ENCODE measurements around the gene TBC1D22B.

Gene TBC1D22B

DNA sequence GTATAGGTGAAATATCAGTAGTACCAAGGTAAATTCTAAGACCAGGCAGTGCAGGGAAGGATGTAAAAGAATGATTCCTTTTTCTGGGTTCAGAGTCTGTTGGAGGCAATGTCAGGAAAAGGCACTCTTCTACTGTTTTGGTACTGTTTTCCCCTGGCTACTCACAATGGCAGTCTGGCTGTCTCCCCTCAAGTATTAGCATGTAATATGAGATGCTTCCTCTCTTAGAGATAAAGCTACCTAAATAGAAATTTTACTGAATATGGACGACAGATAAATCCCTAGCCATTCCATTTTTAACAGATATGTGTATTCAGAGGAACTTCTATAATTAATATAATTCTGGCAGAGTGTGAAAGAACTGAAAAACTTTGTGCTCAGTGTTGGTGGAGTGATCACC lies 99.7 kb downstream of the TBC1D22B start:
- DNase-seq = no peak

GRCh38 chr6:37357860-37358259 lies 100.3 kb downstream of the TBC1D22B start:
- DNase-seq = no peak

GRCh38 chr6:37359039-37359438 lies 101.5 kb downstream of the TBC1D22B start:
- DNase-seq = no peak

- no peak for DNase-seq
These were observed 104.7 kb downstream of the TBC1D22B start for GRCh38 chr6:37362101-37362828.

DNA sequence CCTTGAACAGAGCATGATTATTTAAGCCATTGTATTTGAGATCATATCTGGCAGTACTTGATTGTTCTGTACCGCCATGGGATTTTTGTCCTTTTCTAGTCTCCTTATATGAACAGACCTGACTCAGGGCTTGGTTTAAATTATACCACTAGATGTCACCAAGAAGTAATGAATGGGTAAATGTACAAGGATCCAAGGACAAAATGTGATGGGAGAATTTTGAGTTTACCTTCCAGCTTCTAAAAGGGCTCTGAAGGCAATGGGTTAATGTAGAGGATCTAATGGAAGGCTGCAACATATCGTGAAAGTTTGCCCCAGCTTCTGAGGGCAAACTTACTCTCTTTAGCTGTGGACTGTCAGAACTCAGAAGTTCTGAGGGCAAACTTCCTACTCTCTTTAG lies 108.2 kb downstream of the TBC1D22B start:
- no peak for DNase-seq

- no peak for DNase-seq
These were observed 109.3 kb downstream of the TBC1D22B start for GRCh38 chr6:37366910-37367309.

DNA sequence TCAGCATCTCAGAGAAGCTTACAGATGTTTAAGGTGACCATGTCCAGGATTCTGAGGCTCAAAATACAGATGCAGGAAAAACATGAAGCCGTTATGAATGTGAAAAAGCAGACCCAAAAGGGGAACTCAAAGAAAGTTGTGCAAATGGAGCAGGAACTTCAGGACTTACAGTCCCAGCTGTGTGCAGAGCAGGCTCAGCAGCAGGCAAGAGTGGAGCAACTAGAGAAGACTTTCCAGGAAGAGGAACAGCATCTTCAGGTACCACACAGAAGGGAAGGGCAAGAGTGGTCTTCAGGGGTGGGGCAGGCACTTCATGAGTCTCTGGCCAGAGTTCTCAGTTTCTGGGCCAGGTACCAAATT lies 111.4 kb downstream of the TBC1D22B start:
- no peak for DNase-seq

- no peak for DNase-seq
These were observed 112.0 kb downstream of the TBC1D22B start for GRCh38 chr6:37369321-37370201.

DNA sequence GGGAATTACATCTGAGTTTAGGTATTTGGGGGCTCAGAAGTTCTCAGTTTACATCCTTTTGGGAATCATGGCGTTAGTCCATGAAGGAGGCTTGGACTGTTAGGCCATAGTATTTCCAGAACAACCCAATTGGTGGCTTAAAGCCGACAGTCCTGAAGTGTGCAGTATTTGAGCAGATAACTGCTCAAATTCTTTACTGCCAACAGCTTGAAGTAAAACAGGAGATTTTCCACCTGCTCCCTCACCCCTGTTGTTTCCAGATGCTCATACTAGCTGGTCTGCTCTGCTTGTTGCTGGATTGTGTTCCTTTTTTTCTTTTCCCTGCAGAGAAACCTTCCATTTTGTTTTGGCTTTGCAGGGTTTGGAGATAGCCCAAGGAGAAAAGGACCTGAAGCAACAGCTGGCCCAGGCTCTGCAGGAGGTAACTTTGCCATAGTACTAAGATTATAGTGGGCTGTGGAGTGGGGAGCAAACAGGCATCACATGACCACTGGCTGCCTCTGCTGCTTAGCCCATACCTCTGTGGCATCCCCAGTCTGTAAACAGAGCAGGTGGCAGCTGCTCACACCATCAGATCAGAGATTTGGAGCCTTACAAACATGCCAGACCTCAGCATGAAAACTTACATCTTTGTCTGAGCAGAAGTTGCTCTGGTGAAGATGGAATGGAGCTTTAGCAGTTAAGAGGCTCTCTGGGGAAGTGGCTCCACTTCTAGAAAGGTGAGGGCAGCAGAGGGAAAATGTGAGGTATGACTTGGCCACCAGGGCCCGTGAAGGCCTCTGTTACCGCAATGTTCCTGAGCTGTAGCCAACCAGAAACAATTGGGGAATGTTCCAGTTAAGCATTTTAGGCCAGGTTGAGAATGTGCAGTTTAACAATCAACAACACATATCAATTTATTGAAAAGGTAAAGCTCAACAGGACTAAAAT lies 113.8 kb downstream of the TBC1D22B start:
- peak in 1 of 14 donors; percentile 7 for DNase-seq

GRCh38 chr6:37372116-37372515 lies 114.5 kb downstream of the TBC1D22B start:
- DNase-seq = no peak

DNA sequence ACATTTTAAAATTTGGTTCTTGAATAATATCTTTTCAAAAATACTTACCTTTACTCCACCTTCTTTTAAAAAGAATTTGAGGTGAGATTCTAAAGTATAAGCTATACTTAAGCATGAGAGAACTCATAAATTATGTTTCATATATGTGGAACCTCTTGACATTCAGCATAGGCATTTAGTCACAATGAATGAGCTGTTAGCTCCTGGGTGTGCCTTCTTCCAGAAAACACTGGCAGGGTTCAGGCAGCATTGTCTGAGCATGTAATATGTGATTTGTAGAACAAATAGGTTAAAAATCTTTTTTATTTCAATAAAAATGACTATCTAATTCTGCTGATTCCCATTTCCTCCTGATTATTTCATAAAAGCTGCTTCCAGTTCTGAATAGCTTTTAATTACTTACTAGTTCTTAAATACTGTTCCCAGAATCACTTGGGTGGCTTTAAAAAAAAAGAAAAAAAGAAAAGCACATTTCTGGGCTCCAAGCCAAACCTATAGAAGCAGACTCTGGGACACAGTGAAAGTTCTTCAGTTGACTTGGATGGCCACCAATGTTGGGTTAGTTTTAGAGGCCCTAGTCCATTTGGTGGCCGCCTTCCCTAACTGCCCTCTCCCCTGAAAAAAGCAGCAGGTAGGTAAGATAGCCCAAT lies 116.4 kb downstream of the TBC1D22B start:
- DNase-seq = no peak

DNA sequence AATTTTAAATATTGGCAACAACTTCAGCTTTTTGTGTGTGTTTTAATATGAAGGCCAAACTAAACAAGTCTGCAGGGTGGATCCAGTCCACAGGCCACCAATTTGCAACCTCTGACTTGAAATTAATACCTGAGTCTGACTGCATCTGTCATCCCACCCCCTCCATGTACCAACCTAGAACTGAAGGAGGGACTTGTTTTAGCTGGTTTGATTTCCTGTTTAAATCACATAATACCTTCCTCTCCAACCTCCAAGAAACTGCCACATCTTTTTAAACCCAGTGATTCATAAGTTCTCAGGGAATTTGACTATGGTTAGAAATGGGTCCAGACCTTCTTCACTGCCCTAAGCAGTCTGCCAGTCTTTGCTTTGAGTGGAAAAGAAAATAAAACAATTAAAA lies 117.8 kb downstream of the TBC1D22B start:
- no peak for DNase-seq

- DNase-seq = no peak
These were observed 118.6 kb downstream of the TBC1D22B start for GRCh38 chr6:37376078-37376743.

GRCh38 chr6:37381579-37381978 lies 124.0 kb downstream of the TBC1D22B start:
- DNase-seq = no peak

All from C1 segment of cervical spinal cord (tissue), 14 donors.